ENCODE measurements around the gene RETREG1.

RETREG1 gene

DNA sequence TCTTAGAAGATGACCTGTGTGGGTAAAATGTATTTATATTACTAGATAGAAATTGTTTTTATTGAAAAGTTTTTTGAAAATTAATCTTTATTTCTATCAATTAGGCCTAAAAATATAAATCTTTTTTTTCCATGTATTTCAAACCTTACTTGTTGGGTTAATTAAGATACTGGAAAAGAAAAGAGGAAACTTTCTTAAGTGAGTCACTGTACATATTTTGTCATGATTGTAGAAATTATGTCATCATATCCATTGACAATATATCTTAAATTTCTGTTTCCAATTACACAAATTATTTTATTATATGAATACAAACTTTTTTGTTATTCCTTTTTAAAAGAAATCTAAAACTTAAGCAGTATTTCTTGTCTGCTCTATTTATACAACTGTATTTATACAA lies 53.1 kb downstream of the RETREG1 start:
- peaks cover 2% of the 10 kb centered on the region for H3K4me1 ChIP-seq (ENCODE audit: control insufficient read depth, insufficient read depth, low read length)
- no peak overlapping the region for H3K4me3 ChIP-seq (ENCODE audit: low read length)
- H3K36me3 ChIP-seq (ENCODE audit: insufficient read depth, low read length), result no peaks in the 10 kb centered on the region
- peaks cover 14% of the 10 kb centered on the region for H3K27me3 ChIP-seq (ENCODE audit: control insufficient read depth, insufficient read depth, low read length)
- H3K9ac ChIP-seq (ENCODE audit: low read depth, low read length), result no peak overlapping the region
- no peak overlapping the region for H3K4me2 ChIP-seq (ENCODE audit: low read length)
- H3K9me3 ChIP-seq (replicated peaks; ENCODE audit: low read length), result no peaks in the 10 kb centered on the region

DNA sequence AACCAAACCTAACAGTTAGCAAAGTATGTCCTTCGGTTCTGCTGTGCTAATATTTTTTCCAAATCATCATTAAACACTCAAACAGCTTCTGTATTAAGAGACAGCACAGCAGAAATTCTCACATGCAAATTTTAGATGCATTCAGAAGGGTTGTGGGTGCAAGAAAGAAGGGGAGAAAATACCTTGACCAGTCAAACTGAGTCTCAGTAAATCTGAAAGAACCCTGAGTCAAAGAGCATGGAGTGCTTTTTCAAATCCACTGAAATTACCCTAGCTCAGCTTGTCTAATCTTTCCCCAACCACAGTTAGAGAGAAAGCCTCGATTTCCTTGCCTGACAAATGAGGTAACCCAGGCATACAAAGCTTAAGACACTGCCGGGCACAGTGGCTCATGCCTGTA lies 55.1 kb downstream of the RETREG1 start:
- H3K9me3 ChIP-seq (replicated peaks; ENCODE audit: low read length), result no peaks in the 10 kb centered on the region
- no peaks in the 10 kb centered on the region for H3K4me1 ChIP-seq (ENCODE audit: control insufficient read depth, insufficient read depth, low read length)
- no peak overlapping the region for H3K4me2 ChIP-seq (ENCODE audit: low read length)
- H3K4me3 ChIP-seq (ENCODE audit: low read length), result no peak overlapping the region
- H3K9ac ChIP-seq (ENCODE audit: low read depth, low read length), result no peak overlapping the region
- no peaks in the 10 kb centered on the region for H3K36me3 ChIP-seq (ENCODE audit: insufficient read depth, low read length)
- peaks cover 6% of the 10 kb centered on the region for H3K27me3 ChIP-seq (ENCODE audit: control insufficient read depth, insufficient read depth, low read length)

DNA sequence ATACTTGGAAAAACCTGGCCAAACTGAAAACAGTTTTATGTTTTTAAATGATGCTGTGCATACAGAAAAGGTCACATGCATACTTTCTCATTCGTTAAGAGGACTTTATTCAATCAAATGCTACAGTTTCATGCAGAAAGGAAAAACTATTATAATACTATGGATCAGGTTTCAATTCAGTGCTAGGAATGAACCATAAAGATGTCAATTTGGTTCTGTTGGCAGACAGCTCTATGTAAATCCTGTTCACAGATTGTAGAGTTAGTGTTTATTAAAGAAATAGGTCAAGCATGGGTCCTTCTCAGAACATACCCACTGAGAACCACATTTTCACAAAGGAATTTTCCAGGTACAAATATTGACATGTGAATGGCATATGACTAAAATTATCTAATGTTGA lies 57.1 kb downstream of the RETREG1 start:
- Histone ChIP-seq H3K36me3 (ENCODE audit: insufficient read depth, low read length) (no peaks in the 10 kb centered on the region), H3K4me1 (ENCODE audit: control insufficient read depth, insufficient read depth, low read length) (no peaks in the 10 kb centered on the region), H3K9me3 (replicated peaks; ENCODE audit: low read length) (no peaks in the 10 kb centered on the region), H3K9ac (ENCODE audit: low read depth, low read length) (no peak overlapping the region), H3K4me2 (ENCODE audit: low read length) (no peak overlapping the region), H3K27me3 (ENCODE audit: control insufficient read depth, insufficient read depth, low read length) (peaks cover 5% of the 10 kb centered on the region), H3K4me3 (ENCODE audit: low read length) (no peak overlapping the region)

DNA sequence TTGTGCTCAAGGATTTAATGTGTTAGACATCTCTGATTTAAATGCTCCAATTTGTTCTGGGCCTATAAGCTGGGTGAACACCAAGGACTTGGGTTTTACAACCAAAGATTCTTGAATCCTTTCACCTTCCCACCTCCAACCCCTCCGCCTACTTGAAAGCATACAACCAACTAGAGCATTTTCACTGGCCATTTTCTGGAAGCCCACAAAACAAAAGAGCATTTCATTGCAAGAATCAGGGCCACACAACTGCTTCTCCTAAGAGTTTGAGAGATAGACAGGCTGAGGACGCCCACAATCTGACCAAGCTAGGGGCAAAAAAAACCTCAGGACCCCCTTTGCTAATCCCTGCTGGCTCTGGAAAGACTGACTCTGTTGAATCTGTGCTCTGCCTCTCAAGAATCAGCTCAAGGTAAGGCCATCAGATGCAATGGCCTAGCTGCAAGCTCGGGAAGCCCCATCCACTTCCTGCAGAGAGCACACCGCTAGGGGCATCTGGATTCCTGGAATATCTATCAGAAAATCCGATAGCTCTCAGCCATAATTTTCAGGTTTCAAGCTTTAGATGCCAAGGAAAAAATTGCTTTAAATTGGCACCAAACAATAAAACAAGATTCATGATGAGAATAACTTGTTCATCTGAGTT lies 57.7 kb downstream of the RETREG1 start:
- Histone ChIP-seq H3K4me1 (ENCODE audit: control insufficient read depth, insufficient read depth, low read length) (no peaks in the 10 kb centered on the region), H3K9me3 (replicated peaks; ENCODE audit: low read length) (no peaks in the 10 kb centered on the region), H3K27me3 (ENCODE audit: control insufficient read depth, insufficient read depth, low read length) (peaks cover 5% of the 10 kb centered on the region), H3K36me3 (ENCODE audit: insufficient read depth, low read length) (no peaks in the 10 kb centered on the region), H3K9ac (ENCODE audit: low read depth, low read length) (no peak overlapping the region), H3K4me3 (ENCODE audit: low read length) (no peak overlapping the region), H3K4me2 (ENCODE audit: low read length) (no peak overlapping the region)

DNA sequence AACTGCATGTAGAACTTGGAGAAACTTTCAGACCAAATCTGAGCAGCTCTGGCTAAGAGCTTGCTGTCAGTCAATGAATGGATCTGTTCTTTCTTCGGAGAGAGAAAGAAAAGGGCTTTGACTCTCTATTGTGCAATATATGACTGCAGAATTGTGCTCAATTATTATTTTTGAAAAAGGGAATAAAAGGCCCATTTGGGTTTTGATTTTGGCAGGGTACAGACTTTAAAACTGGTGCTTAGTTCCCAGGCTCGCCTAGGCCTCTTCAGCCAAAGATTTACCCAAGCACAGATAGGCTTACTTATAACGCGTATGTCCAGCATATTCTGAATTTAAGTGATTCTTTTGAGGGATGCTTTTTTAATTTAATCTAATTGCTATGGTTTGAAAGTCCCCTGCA lies 59.3 kb downstream of the RETREG1 start:
- no peak overlapping the region for H3K4me3 ChIP-seq (ENCODE audit: low read length)
- H3K4me1 ChIP-seq (ENCODE audit: control insufficient read depth, insufficient read depth, low read length), result no peaks in the 10 kb centered on the region
- H3K9ac ChIP-seq (ENCODE audit: low read depth, low read length), result no peak overlapping the region
- H3K4me2 ChIP-seq (ENCODE audit: low read length), result no peak overlapping the region
- H3K27me3 ChIP-seq (ENCODE audit: control insufficient read depth, insufficient read depth, low read length), result peaks cover 3% of the 10 kb centered on the region
- no peaks in the 10 kb centered on the region for H3K9me3 ChIP-seq (replicated peaks; ENCODE audit: low read length)
- no peaks in the 10 kb centered on the region for H3K36me3 ChIP-seq (ENCODE audit: insufficient read depth, low read length)

DNA sequence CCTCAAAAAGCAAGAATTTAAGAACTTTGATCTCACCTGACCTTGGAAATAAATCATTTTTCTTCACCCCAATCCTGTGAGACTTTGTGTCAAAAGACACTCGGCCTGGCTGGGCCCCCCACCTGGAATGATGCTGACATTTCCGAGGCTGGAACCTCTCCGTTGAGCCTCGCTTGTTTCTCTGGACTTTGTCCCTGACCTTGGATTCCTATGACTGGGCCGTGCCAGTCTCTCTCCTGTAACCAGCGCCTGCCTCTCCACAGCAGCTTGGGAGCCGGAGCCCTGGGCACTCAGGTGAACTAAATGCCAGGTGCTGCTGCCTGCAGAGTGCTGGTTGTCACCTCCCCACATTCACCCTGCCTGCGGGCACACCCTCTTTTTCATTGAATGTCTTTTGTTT lies 62.7 kb downstream of the RETREG1 start:
- H3K9ac ChIP-seq (ENCODE audit: low read depth, low read length), result no peak overlapping the region
- no peaks in the 10 kb centered on the region for H3K36me3 ChIP-seq (ENCODE audit: insufficient read depth, low read length)
- no peak overlapping the region for H3K4me2 ChIP-seq (ENCODE audit: low read length)
- H3K27me3 ChIP-seq (ENCODE audit: control insufficient read depth, insufficient read depth, low read length), result no peaks in the 10 kb centered on the region
- no peaks in the 10 kb centered on the region for H3K4me1 ChIP-seq (ENCODE audit: control insufficient read depth, insufficient read depth, low read length)
- no peaks in the 10 kb centered on the region for H3K9me3 ChIP-seq (replicated peaks; ENCODE audit: low read length)
- H3K4me3 ChIP-seq (ENCODE audit: low read length), result no peak overlapping the region

DNA sequence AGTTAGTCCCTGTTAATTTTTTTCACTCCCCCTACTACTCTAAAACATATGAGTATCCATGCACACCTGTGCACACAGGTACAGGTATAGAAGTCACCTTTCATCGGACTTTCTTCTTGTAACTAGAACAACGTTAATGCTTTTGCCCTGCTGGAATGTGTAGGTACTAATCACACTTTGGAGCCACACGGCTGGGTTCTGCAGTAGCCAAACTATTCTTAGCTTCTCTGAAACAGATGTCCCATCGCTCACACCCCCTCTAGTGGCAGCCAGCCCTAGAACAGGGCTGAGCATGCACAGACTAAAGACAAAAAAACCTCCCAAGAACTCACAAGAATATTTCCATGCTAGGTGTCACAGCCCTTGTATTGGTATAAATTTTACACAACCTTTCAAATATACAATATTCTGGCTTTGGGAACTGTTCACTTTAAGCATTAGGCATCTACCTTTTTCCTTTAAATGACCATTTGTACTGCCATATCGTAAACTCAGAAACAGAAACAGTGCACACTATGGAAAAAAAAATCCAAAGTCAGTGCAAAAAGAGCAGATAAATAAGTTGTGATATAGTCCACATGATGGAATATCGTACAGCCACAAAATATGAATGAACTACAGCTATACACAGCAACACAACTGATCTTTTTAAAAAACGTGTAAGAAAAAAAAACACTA lies 64.0 kb downstream of the RETREG1 start:
- Histone ChIP-seq H3K4me3 (ENCODE audit: low read length) (no peak overlapping the region), H3K27me3 (ENCODE audit: control insufficient read depth, insufficient read depth, low read length) (no peaks in the 10 kb centered on the region), H3K4me2 (ENCODE audit: low read length) (no peak overlapping the region), H3K9ac (ENCODE audit: low read depth, low read length) (no peak overlapping the region), H3K36me3 (ENCODE audit: insufficient read depth, low read length) (no peaks in the 10 kb centered on the region), H3K4me1 (ENCODE audit: control insufficient read depth, insufficient read depth, low read length) (no peaks in the 10 kb centered on the region), H3K9me3 (replicated peaks; ENCODE audit: low read length) (no peaks in the 10 kb centered on the region)

DNA sequence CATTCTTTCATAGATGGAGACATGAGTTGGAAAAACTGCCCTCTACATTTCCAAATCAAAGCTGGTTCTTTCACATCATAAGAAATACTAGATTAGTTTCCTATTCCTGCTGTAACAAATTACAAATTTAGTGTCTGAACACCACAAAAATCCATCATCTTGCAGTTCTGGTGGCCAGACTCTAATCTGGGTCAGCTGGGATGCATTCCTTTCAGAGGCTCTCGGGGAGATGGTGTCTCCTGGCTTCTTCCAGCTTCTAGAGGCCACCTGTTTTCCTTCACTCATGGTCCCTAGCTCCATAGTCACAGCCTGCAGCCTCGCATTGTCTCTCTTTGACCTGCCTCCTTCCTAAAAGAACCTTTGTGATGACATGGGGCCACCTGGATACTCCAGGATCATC lies 65.2 kb downstream of the RETREG1 start:
- H3K9me3 ChIP-seq (replicated peaks; ENCODE audit: low read length), result no peaks in the 10 kb centered on the region
- no peaks in the 10 kb centered on the region for H3K27me3 ChIP-seq (ENCODE audit: control insufficient read depth, insufficient read depth, low read length)
- H3K4me3 ChIP-seq (ENCODE audit: low read length), result no peak overlapping the region
- H3K4me2 ChIP-seq (ENCODE audit: low read length), result no peak overlapping the region
- H3K4me1 ChIP-seq (ENCODE audit: control insufficient read depth, insufficient read depth, low read length), result no peaks in the 10 kb centered on the region
- no peaks in the 10 kb centered on the region for H3K36me3 ChIP-seq (ENCODE audit: insufficient read depth, low read length)
- no peak overlapping the region for H3K9ac ChIP-seq (ENCODE audit: low read depth, low read length)

DNA sequence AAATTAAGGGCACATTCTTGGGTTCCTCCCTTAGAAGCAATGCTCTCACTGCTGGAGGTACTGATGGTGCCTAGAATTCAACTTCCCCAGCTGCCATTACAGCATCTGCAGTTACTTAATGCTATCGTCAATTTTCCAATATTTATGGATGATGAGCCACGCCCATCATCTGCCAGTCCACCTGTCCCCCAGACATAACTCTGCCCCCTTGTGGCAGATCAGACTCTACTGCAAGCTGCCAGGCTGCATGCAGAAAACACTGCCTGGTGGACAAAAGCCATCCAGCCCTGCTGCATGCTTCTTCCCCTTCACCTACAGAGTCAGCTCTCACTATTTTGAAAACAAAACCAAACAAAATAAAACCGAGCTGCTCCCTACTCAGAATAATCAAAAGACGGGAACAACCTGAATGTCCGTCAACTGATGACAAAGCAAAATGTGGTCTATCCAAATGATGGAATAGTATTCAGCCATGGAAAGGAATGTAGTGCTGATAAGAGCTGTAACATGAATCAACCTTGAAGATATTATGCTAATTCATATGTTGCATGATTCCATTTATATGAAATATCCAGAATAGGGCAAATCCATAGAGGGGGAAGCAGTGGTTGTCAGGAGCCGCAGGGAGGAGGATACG lies 66.4 kb downstream of the RETREG1 start:
- Histone ChIP-seq H3K4me1 (ENCODE audit: control insufficient read depth, insufficient read depth, low read length) (no peaks in the 10 kb centered on the region), H3K9ac (ENCODE audit: low read depth, low read length) (no peak overlapping the region), H3K27me3 (ENCODE audit: control insufficient read depth, insufficient read depth, low read length) (no peaks in the 10 kb centered on the region), H3K36me3 (ENCODE audit: insufficient read depth, low read length) (no peaks in the 10 kb centered on the region), H3K9me3 (replicated peaks; ENCODE audit: low read length) (no peaks in the 10 kb centered on the region), H3K4me3 (ENCODE audit: low read length) (no peak overlapping the region), H3K4me2 (ENCODE audit: low read length) (no peak overlapping the region)

DNA sequence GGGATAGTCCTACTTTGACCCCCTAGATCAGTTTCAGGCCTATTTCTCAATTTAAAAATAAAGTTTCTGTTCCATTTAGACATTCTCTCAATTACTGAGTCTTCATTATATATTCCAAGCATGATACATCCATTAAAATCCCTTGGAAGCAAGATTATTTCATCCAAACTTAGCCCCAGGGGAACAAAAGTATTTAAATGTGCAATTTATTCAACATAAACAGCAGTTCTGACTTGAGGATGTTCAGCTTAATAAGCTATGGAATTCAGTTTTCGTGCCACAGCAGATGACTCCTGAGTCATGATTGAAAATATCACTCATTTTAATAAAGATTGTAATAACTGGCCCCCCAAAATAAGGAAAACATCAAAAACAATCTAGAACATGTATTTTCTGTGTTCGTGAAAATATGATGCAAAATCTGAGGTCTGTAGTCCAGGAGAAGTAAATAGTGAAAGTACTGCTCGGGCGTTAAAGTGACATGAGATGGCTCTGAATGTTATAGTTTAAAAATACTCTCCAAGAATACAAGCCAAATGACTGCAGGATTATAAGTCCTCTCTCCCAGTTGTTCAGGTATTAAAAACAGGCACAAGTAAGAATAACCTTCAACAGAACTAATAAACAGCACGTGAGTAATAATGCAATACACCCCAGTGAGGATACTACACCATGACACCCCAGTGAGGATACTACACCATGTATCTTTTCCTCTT lies 67.1 kb downstream of the RETREG1 start:
- H3K27me3 ChIP-seq (ENCODE audit: control insufficient read depth, insufficient read depth, low read length), result no peaks in the 10 kb centered on the region
- no peak overlapping the region for H3K4me2 ChIP-seq (ENCODE audit: low read length)
- no peak overlapping the region for H3K4me3 ChIP-seq (ENCODE audit: low read length)
- H3K36me3 ChIP-seq (ENCODE audit: insufficient read depth, low read length), result no peaks in the 10 kb centered on the region
- no peaks in the 10 kb centered on the region for H3K9me3 ChIP-seq (replicated peaks; ENCODE audit: low read length)
- H3K4me1 ChIP-seq (ENCODE audit: control insufficient read depth, insufficient read depth, low read length), result no peaks in the 10 kb centered on the region
- H3K9ac ChIP-seq (ENCODE audit: low read depth, low read length), result no peak overlapping the region

DNA sequence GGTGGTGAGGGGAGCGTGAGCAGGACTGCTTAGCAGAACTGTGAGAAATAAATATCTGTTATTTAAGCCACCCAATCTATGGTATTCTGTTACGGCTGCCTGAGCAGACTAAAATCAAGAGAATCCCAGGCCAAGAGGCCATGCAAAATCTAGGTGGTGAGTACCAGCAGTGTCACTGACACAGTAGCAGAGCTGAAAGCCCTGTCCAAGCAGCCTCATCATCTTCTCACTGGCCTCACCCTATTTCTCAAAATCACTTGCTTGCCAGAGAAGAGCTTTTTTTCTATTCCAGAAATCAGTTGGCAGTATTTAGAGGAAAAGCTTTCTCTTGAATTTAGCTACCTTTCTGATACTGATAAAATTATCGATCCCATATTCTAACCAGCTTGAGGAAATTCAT lies 68.0 kb downstream of the RETREG1 start:
- H3K36me3 ChIP-seq (ENCODE audit: insufficient read depth, low read length), result no peaks in the 10 kb centered on the region
- no peaks in the 10 kb centered on the region for H3K9me3 ChIP-seq (replicated peaks; ENCODE audit: low read length)
- no peak overlapping the region for H3K4me2 ChIP-seq (ENCODE audit: low read length)
- H3K4me1 ChIP-seq (ENCODE audit: control insufficient read depth, insufficient read depth, low read length), result no peaks in the 10 kb centered on the region
- no peaks in the 10 kb centered on the region for H3K27me3 ChIP-seq (ENCODE audit: control insufficient read depth, insufficient read depth, low read length)
- no peak overlapping the region for H3K4me3 ChIP-seq (ENCODE audit: low read length)
- no peak overlapping the region for H3K9ac ChIP-seq (ENCODE audit: low read depth, low read length)
